Measurements from ENCODE around the gene CSRP1.

CSRP1 gene

DNA sequence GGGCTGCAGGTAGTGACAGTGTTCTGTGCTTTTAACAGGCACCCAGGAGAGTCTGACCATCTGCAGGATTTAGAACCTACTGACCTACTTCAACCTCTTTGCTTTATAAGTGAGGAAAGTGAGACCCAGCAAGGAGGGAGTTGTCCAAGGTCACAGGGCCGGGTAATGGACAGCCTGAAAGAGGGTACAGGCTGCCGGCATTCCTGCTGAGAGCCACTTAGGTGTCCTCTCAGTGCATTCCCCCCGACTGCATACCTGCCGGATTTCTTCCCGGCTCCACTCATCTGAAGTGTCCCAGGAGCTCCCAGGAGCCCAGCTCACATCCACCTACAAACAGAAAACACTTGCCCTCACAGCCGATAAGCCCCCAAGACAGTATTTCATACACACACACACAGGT, 51.8 kb downstream of the CSRP1 start:
- DNase-seq (ENCODE audit: low read depth), result no peak

DNA sequence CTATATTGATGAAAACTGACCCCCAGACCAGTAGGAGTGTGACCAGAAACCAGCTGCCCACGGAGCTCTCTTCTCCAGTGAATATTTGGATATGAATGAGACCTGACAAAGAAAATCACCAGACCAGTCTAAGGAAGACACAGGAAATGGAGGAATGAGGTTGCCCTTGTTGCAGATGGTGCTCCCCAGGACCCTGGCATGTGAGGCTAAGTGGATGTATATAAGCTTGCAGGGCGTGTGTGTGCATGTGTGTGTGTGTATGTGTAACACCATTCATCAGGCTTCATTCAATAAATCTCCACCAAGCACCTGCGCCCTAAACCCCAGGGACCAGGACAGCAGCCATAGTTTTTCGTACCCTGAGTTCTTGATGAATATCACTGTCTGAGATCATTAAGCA, 52.3 kb downstream of the CSRP1 start:
- no peak for DNase-seq (ENCODE audit: low read depth)

- DNase-seq (ENCODE audit: low read depth), result no peak
Observed at GRCh38 chr1:201452866-201453265, 54.1 kb downstream of the CSRP1 start.

- DNase-seq (ENCODE audit: low read depth), result peak; percentile 77
Observed at GRCh38 chr1:201450721-201451291, 56.1 kb downstream of the CSRP1 start.

DNA sequence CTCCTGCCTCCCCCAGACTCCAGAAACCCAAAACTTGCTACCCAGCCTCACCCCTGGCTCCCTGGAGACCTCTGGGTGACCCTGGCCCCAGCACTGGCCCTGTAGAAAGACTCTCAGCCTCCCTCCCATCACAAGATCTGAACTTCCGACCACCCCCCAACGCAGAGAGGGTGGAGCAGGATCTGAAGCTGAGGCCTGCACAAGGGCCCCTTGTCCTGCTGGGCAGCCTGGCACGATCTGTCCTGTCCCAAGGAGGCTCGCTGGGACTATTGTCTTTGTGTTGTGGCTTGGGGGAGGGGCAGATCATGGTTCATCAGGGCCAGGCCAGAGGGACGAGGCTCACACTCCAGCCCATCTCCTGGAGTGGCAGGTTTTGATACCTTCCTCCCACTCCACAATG, 57.9 kb downstream of the CSRP1 start:
- DNase-seq (ENCODE audit: low read depth), result no peak

DNA sequence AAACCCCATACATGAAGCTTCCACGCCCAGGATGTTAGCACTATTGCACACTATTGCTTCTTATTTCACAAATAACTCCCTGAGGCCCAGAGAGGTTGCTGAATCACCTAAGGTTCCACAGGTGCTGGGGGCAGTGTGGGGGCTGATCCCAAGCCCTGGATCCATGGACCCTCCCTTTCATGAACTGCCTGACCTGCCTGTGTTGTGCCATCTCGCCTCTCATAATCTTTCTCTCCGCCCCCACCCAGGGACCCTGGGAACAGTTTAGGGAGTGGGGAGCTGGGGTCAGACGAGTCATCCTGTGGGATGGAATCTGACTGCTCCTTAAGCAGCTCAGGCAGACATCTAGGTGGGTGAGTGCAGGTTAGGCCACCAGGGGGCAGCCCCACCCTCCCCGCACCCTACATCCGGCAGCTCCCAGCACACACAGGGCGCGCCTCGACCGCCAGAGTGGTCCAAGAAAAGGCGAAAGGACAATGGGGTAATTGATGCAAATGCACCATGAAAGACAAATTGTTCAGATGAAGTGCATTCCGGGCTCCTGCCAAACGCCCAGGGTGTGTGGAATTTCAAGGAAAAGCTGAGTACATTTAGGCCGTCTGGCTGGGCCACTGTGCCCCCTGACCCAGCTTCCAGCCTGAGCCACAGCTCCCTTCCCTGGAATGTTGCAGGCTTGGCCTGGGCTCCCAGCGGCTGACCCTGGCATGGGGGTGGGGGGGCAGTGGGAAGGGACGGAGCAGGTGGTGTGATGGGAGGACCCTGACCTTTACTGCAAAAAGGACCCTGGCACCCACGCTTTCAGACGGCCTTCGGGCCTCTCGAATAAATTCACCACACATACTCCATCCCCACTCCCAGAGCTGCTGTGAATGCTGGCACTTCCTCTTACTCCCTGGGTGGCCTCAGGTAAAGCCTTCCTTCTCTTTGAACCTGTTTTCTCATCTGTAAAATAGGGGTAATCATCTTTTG, 58.7 kb downstream of the CSRP1 start:
- peak; percentile 71 for DNase-seq (ENCODE audit: low read depth)

GRCh38 chr1:201445310-201445709, 61.6 kb downstream of the CSRP1 start:
- no peak for DNase-seq (ENCODE audit: low read depth)

DNA sequence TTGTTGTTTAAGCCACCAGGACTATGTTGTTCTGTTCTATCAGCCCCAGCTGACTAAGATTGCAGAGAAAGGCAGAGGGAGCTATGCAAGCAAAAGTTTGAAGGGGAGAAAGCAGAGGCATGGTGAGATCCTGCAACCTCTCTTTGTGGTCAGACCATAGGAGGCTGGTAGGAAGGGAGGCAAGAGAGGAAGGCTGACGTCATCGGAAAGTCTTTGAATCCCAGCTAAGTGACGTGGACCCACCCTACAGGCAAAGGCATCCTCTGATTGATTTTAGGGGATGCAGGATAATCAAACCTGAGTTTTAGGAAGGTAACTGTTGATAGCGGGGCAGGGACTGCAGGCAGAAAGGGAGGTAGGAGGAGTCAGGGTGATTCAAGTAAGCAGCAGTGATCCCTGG, 62.1 kb downstream of the CSRP1 start:
- no peak for DNase-seq (ENCODE audit: low read depth)

DNA sequence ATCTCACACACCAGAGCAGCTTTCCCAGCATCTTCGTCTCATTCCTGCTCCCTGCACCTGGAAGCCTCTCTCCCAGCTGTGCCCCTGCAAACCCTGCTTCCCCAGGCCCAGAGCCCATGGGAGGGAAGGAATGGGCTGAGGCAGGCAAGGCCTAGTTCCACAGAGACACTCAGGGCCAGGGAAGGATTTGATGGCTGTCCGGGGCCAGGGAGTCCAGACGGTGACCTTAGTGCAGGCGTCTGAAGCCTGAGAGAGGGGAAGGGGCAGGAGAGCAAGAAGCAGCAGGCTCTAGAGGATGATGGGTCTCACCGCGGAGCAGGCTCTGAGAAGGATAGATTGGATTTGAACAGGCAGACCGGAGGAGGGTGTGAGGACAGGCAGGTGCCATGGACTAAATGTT, 63.2 kb downstream of the CSRP1 start:
- DNase-seq (ENCODE audit: low read depth), result no peak

DNA sequence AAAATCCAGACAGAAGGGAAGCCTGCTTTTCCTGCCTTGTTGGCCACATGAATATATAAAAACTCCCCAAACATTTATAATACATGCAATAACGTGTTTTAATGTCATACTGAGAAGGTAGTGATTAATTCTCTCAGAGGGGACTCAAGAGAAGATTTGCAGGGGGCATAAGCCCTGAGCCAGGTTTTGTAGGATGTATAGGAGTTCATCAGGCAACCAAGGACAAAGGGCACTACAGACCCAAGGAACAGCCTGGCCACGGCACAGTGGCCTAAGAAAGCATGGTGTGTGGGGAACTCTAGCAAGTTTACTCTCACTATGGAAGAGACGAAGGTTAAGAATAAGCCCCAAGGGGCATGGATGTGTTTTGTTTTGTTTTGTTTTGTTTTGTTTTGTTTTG, 70.0 kb downstream of the CSRP1 start:
- DNase-seq (ENCODE audit: low read depth), result no peak

DNA sequence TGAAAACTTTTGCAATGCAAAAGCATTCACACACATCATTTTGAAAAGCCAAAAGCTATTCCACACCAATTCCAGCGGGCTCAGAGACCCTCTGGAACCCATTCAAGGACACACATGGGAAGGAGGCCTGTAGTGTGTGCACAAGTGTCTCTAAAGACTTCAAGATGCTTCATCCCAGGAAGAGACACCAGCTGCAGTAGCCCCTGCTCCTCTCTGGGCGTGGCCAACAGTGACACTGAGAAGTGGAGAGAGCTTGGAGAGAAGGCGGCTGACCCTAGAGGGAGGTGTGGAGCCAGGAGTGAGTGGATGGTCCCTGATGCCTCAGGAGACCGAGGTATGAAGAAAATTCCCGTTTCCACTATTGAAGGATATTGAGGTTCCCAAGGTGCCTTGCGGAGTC, 70.5 kb downstream of the CSRP1 start:
- peak; percentile 67 for DNase-seq (ENCODE audit: low read depth)

DNA sequence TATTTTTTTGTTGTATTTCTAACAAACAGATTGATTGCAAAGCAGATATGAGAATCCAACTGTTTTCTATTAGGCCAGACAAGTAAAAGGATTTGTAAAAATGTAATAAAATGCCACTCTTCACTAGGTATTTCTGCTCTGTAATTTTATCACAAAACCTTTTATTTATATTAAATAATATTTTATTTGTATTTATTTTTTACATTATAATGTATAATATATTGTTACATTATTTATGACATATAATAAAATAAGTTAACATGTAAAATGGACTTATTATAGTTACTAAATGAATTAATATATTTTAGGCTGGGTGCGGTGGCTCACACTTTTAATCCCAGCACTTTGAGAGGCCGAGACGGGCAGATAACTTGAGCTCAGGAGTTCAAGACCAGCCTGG, 72.7 kb downstream of the CSRP1 start:
- DNase-seq (ENCODE audit: low read depth), result no peak

DNA sequence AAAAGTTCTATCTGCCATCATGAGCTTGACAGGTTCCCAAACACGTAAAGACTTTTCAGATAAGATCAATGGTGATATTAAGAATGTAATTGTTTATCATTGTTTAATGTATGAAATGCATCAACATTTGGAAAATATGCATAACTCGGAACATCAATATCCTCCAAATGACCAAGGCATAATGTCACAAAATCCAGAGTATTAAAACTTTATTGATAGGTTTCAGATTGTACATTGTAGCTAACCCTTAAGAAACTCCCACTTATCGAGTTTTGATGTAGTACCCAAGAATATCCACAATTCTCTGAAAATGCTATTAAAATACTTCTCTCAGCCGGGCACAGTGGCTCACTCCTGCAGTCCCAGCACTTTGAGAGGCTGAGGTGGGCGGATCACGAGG, 73.3 kb downstream of the CSRP1 start:
- no peak for DNase-seq (ENCODE audit: low read depth)

All from EH (cell line).